Fibroblast of lung (primary cell): ENCODE data around the gene PEF1.

ENCODE experiments used
- EZH2 ChIP-seq: IDR thresholded peaks from 2 replicates; pipeline ENCODE4 v1.5.1; 2012; ENCODE audit warnings: low read length, control low read depth, mild to moderate bottlenecking; ENCODE audit errors: missing control alignments
- TF ChIP-seq, protein P1 (sequence below), 2 donors: IDR thresholded peaks in 1 of 2; conservative IDR thresholded peaks in 1 of 2; 1 replicate in 1 of 2; 2 replicates in 1 of 2; pipeline ENCODE4 v1.5.1; 2011 to 2012; ENCODE audit warnings: low read length in 2 of 2, control low read depth in 1 of 2, inconsistent platforms in 1 of 2, low read depth in 1 of 2, mild to moderate bottlenecking in 1 of 2

DNA sequence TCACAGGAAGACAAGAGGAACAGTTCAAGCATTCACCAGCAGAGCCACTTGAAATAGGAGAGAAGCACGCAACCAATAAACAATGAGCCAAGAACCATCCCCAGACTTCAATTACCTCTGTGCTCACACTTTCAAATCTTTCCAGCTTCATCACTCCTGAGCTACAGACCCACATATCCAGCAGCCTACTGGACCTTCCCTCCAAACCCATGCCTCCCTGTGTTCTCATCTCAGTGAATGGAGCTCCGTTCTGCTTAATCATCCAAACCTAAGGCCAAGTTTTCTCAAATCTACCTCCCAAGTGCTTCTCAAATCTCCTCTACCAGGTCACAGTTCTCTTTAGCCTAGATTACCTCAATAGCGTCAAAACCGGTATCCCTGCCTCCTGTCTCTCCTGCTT, 3.7 kb downstream of the PEF1 start:
- TF ChIP-seq, protein P1, sequence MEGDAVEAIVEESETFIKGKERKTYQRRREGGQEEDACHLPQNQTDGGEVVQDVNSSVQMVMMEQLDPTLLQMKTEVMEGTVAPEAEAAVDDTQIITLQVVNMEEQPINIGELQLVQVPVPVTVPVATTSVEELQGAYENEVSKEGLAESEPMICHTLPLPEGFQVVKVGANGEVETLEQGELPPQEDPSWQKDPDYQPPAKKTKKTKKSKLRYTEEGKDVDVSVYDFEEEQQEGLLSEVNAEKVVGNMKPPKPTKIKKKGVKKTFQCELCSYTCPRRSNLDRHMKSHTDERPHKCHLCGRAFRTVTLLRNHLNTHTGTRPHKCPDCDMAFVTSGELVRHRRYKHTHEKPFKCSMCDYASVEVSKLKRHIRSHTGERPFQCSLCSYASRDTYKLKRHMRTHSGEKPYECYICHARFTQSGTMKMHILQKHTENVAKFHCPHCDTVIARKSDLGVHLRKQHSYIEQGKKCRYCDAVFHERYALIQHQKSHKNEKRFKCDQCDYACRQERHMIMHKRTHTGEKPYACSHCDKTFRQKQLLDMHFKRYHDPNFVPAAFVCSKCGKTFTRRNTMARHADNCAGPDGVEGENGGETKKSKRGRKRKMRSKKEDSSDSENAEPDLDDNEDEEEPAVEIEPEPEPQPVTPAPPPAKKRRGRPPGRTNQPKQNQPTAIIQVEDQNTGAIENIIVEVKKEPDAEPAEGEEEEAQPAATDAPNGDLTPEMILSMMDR (conservative IDR thresholded peaks at IDR 0.05 in 1 of 2, IDR thresholded peaks at IDR 0.05 in 1 of 2; ENCODE audit: low read depth in 1 of 2, low read length in 2 of 2): no peak
- TF ChIP-seq EZH2: no peak
